ENCODE measurements around the gene MLF1. TPM values are rescaled to one million over a fixed set of nuclear protein-coding genes. Genes with fewer than 3 reads are reported as not detected.
"Not testable (repeated sequence)": the region's sequence is repeated elsewhere in the genome, so short reads cannot be mapped to it uniquely, and the experiment has no call there.

MLF1 gene
- total RNA-seq, 1 donor from 2014 or later: 20.4 TPM

DNA sequence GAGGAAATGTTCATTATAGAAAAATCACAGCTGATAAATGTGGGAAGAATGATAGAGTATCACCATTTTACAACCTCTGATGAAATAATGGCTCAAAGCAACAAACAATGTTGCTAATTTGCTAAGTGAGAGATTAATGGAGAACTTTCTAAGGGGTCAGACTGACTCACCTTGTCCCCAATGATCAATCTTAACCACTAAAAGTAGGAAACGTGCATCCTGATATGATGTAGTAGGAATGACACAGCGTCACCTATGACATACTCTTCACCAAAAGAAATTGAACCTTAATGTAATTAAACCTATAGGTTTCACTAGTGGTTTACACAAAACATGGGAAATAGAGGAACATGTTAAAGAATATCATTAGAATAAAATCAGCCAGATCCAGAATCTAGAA, 35.1 kb upstream of the MLF1 start:
- TF ChIP-seq CTCF (IDR thresholded peaks at IDR 0.05; ENCODE audit: insufficient read depth, low read length, poor library complexity, severe bottlenecking): no peak
- H3K4me3 ChIP-seq (ENCODE audit: low read depth, low read length): no peak overlapping the region
- DNase-seq (ENCODE audit: low read depth): no peak
- H3K27me3 ChIP-seq (ENCODE audit: control insufficient read depth, insufficient read depth, low read length): no peaks in the 10 kb centered on the region
- no peaks in the 10 kb centered on the region for H3K36me3 ChIP-seq (ENCODE audit: control insufficient read depth, insufficient read depth, low read length)

DNA sequence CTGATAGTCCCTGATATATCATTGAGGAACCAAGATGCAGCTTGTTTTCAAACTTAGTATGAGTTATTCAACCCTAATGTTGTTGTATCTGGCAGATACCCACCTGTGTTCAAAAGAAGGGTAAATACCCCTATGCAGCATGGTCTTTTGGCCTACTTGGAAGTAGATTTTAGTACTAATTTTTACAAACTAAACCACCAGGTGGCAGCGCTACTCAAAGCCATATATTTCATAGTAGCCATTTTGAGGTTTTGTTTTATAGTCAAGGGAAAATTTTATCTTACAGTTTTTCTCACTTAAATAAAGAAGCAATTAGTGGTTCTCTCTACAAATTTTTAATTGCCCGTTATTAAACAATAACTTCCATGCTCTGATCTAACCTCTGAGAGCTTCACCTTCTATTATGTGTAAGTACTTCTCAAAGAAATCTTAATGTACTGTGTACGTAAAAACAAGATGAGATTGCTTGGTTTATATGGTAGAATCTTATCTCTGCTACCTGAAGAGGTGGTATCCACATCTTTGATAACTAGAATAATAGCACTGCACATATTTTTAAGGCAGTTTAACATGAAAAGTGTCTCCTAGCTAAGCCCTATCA, 31.5 kb upstream of the MLF1 start:
- Histone ChIP-seq H3K27me3 (ENCODE audit: control insufficient read depth, insufficient read depth, low read length) (no peaks in the 10 kb centered on the region), H3K4me3 (ENCODE audit: low read depth, low read length) (no peak overlapping the region), H3K36me3 (ENCODE audit: control insufficient read depth, insufficient read depth, low read length) (no peaks in the 10 kb centered on the region)
- peak; percentile 59 for TF ChIP-seq CTCF (IDR thresholded peaks at IDR 0.05; ENCODE audit: insufficient read depth, low read length, poor library complexity, severe bottlenecking)
- peak; percentile 4 for DNase-seq (ENCODE audit: low read depth)

DNA sequence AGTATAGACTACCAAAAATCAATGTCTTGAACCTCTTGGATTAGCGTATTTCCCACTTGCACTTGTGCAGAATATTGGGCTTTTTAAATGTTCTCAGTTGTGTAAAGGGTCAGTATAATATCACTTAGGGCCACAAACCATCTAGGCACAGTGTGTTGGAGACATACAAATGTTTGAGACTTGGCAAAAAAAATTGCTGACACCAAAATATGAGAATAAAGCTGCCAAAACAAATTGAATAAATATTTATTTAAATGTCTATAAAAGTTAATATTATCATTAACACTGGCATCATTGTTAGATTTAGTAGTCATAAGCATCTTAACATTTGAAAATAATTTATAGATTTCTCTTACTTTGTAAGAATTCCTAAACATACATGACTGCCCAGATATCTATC, 30.9 kb upstream of the MLF1 start:
- no peaks in the 10 kb centered on the region for H3K27me3 ChIP-seq (ENCODE audit: control insufficient read depth, insufficient read depth, low read length)
- DNase-seq (ENCODE audit: low read depth): no peak
- no peaks in the 10 kb centered on the region for H3K36me3 ChIP-seq (ENCODE audit: control insufficient read depth, insufficient read depth, low read length)
- no peak for TF ChIP-seq CTCF (IDR thresholded peaks at IDR 0.05; ENCODE audit: insufficient read depth, low read length, poor library complexity, severe bottlenecking)
- H3K4me3 ChIP-seq (ENCODE audit: low read depth, low read length): no peak overlapping the region

DNA sequence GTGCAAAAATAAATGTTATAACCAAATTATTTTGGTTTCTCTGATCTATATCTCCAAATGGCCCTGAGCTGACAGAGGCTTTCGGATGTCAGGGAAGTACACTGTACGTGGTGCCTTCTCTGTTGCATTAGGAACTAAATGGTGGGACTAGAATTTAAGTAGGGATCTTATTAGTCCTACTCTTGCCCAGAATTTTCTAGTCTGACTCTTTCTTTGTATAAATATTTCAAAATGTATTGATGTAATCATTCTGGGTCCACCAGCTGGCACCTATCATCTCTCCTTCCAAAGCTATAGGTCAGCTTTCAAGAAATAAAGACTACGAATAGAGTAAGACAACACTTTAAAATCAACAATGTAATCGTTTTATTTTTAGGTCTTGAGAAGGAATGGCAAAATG, 22.3 kb upstream of the MLF1 start:
- TF ChIP-seq CTCF (IDR thresholded peaks at IDR 0.05; ENCODE audit: insufficient read depth, low read length, poor library complexity, severe bottlenecking): no peak
- no peaks in the 10 kb centered on the region for H3K27me3 ChIP-seq (ENCODE audit: control insufficient read depth, insufficient read depth, low read length)
- DNase-seq (ENCODE audit: low read depth): no peak
- no peaks in the 10 kb centered on the region for H3K36me3 ChIP-seq (ENCODE audit: control insufficient read depth, insufficient read depth, low read length)
- H3K4me3 ChIP-seq (ENCODE audit: low read depth, low read length): no peak overlapping the region

DNA sequence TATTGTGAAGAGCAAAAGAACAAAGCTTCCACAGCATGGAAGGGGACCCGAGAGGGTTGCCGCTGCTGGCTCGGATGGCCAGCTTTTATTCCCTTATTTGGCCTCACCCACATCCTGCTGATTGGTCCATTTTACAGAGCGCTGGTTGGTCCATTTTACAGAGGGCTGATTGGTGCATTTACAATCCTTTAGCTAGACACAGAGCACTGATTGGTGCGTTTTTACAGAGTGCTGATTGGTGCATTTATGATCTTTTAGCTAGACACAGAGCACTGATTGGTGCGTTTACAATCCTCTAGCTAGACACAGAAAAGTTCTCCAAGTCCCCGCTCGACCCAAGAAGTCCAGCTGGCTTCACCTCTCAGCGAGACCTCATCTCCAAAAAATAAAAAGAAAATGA, 21.1 kb upstream of the MLF1 start:
- H3K36me3 ChIP-seq (ENCODE audit: control insufficient read depth, insufficient read depth, low read length); DNase-seq (ENCODE audit: low read depth): not testable (repeated sequence)

GRCh38 chr3:158552124-158552523, 18.9 kb upstream of the MLF1 start:
- H3K36me3 ChIP-seq (ENCODE audit: control insufficient read depth, insufficient read depth, low read length): no peaks in the 10 kb centered on the region
- no peak for DNase-seq (ENCODE audit: low read depth)
- TF ChIP-seq CTCF (IDR thresholded peaks at IDR 0.05; ENCODE audit: insufficient read depth, low read length, poor library complexity, severe bottlenecking): no peak
- H3K4me3 ChIP-seq (ENCODE audit: low read depth, low read length): no peak overlapping the region
- no peaks in the 10 kb centered on the region for H3K27me3 ChIP-seq (ENCODE audit: control insufficient read depth, insufficient read depth, low read length)

More for the DNA sequence above, 21.1 kb upstream of the MLF1 start:
- H3K27me3 ChIP-seq (ENCODE audit: control insufficient read depth, insufficient read depth, low read length); H3K4me3 ChIP-seq (ENCODE audit: low read depth, low read length): not testable (repeated sequence)

Measured in kidney epithelial cell (primary cell).